ENCODE results near the gene ACSS2.

The ACSS2 gene, protein sequence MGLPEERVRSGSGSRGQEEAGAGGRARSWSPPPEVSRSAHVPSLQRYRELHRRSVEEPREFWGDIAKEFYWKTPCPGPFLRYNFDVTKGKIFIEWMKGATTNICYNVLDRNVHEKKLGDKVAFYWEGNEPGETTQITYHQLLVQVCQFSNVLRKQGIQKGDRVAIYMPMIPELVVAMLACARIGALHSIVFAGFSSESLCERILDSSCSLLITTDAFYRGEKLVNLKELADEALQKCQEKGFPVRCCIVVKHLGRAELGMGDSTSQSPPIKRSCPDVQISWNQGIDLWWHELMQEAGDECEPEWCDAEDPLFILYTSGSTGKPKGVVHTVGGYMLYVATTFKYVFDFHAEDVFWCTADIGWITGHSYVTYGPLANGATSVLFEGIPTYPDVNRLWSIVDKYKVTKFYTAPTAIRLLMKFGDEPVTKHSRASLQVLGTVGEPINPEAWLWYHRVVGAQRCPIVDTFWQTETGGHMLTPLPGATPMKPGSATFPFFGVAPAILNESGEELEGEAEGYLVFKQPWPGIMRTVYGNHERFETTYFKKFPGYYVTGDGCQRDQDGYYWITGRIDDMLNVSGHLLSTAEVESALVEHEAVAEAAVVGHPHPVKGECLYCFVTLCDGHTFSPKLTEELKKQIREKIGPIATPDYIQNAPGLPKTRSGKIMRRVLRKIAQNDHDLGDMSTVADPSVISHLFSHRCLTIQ
- total RNA-seq = 11.6 to 12.6 (median 12.0) reads per million in 3 donors

DNA sequence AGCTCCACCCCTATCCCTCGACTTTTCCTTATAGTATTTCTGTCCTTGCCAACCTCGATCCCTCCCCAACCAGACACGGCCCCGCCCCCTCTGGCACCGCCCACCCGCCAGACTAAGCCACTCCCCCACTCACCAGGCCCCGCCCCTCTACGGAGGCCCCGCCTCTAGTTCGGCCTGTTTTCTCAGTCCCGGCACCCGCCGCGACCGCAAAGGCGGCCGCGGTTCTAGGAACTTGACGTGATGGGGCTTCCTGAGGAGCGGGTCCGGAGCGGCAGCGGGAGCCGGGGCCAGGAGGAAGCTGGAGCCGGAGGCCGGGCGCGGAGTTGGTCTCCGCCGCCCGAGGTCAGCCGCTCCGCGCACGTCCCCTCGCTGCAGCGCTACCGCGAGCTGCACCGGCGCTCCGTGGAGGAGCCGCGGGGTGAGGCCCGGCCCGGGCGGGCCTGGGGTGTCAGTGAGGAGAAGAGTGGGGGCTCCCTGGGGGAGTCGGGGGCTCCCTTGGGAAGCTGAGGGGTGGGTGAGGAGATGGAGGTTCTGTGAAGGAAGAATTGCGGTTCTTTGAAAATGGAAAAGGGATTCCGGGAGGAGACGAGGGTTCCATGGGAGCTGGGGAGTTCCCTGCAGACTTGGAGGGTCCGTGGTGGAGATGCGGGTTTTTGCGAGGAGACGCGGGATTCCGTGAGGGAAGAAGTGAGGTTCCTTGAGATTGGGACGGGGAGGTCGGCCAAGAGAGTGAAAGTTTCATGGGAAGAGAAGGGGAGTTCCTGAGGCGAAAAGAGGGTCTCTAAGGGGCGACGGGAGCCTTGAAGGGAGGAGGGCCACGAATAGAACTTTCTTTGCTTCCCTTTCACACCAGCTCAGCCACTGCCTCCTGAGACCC, at the start of gene ACSS2:
ACSS2 (plus strand) TSS at position 207 of the 877 bp plus-strand sequence; CDS start at position 241, 34 bp downstream.
- Histone ChIP-seq H3K9me3 (ENCODE audit: control insufficient read depth, low read length) (no peaks in the 10 kb centered on the region), H3K36me3 (ENCODE audit: control insufficient read depth, insufficient read depth, low read length) (no peaks in the 10 kb centered on the region), H3K27ac (ENCODE audit: insufficient read depth, low read length, poor library complexity, severe bottlenecking) (peak within 1 kb of the TSS; percentile 45), H3K4me3 (ENCODE audit: insufficient read depth, low read depth, low read length, poor library complexity, severe bottlenecking) (peak within 1 kb of the TSS; percentile 66), H3K27me3 (replicated peaks; ENCODE audit: control insufficient read depth, insufficient read depth, low read length, poor library complexity, severe bottlenecking) (no peaks in the 10 kb centered on the region), H3K4me1 (ENCODE audit: control insufficient read depth, insufficient read depth, low read length, poor library complexity, severe bottlenecking) (peaks cover 21% of the 10 kb centered on the region)
- peak; percentile 87 to 93 (median 93) for DNase-seq

DNA sequence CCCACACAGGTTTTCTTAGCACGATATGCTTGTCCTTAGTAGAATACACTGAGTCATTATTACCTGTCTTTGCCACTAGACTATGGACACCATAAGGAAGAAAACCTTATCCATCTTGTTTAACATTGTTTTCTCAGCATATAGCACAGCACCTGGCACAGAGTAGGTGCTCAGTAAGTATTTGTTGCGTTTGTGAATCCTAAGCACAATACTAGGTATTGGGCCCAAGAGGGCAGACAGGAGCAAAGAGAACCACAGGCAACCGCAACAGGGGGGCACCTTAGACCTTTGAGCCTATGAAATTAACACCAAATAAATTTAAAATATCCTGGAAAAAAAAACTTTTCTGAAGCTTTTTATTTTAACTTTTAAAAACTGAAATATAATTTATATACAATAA, 47.2 kb upstream of the ACSS2 start:
- Histone ChIP-seq H3K27me3 (replicated peaks; ENCODE audit: control insufficient read depth, insufficient read depth, low read length, poor library complexity, severe bottlenecking) (no peaks in the 10 kb centered on the region), H3K4me1 (ENCODE audit: control insufficient read depth, insufficient read depth, low read length, poor library complexity, severe bottlenecking) (peaks cover 7% of the 10 kb centered on the region), H3K36me3 (ENCODE audit: control insufficient read depth, insufficient read depth, low read length) (no peaks in the 10 kb centered on the region), H3K9me3 (ENCODE audit: control insufficient read depth, low read length) (no peaks in the 10 kb centered on the region), H3K4me3 (ENCODE audit: insufficient read depth, low read depth, low read length, poor library complexity, severe bottlenecking) (no peak overlapping the region), H3K27ac (ENCODE audit: insufficient read depth, low read length, poor library complexity, severe bottlenecking) (no peak overlapping the region)
- DNase-seq = no peak

DNA sequence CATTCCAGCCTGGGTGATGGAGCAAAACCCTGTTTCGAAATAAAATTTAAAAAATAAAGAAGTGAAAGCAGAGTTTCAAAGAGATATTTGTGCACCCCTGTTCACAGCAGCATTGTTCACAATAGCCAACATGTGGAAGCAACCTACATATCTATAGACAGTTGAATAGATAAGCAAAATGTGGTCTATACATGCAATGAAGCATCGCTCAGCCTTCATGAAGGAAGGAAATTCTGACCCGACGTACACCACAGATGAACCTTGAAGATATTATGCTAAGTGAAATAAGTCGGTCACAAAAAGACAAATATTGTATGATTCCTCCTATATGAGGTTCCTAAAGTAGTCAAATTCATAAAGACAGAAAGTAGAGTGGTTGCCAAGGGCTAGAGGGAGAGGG, 44.5 kb upstream of the ACSS2 start:
- Histone ChIP-seq H3K36me3 (ENCODE audit: control insufficient read depth, insufficient read depth, low read length) (no peaks in the 10 kb centered on the region), H3K27ac (ENCODE audit: insufficient read depth, low read length, poor library complexity, severe bottlenecking) (no peak overlapping the region), H3K27me3 (replicated peaks; ENCODE audit: control insufficient read depth, insufficient read depth, low read length, poor library complexity, severe bottlenecking) (no peaks in the 10 kb centered on the region), H3K9me3 (ENCODE audit: control insufficient read depth, low read length) (no peaks in the 10 kb centered on the region), H3K4me3 (ENCODE audit: insufficient read depth, low read depth, low read length, poor library complexity, severe bottlenecking) (no peak overlapping the region), H3K4me1 (ENCODE audit: control insufficient read depth, insufficient read depth, low read length, poor library complexity, severe bottlenecking) (no peaks in the 10 kb centered on the region)
- DNase-seq = no peak

DNA sequence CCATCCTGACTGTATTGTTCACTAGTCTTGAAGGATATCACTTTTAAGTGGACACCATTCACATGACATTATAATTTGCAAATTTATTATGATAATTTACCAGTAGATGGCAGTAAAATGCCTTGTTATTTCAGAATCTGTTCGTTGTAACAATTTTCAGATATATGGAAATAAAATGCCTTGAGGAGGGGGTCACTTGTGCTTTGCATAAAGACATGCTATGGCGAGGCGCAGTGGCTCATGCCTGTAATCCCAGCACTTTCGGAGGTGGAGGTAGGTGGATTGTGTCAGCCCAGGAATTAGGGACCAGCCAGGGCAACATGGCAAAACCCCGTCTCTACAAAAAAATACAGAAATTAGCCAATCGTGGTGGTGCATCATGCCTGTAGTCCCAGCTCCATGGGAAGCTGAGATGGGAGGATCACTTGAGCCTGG, 41.9 kb upstream of the ACSS2 start:
- no peaks in the 10 kb centered on the region for H3K9me3 ChIP-seq (ENCODE audit: control insufficient read depth, low read length)
- no peaks in the 10 kb centered on the region for H3K4me1 ChIP-seq (ENCODE audit: control insufficient read depth, insufficient read depth, low read length, poor library complexity, severe bottlenecking)
- no peaks in the 10 kb centered on the region for H3K36me3 ChIP-seq (ENCODE audit: control insufficient read depth, insufficient read depth, low read length)
- no peak overlapping the region for H3K4me3 ChIP-seq (ENCODE audit: insufficient read depth, low read depth, low read length, poor library complexity, severe bottlenecking)
- no peak overlapping the region for H3K27ac ChIP-seq (ENCODE audit: insufficient read depth, low read length, poor library complexity, severe bottlenecking)
- DNase-seq = no peak
- no peaks in the 10 kb centered on the region for H3K27me3 ChIP-seq (replicated peaks; ENCODE audit: control insufficient read depth, insufficient read depth, low read length, poor library complexity, severe bottlenecking)

DNA sequence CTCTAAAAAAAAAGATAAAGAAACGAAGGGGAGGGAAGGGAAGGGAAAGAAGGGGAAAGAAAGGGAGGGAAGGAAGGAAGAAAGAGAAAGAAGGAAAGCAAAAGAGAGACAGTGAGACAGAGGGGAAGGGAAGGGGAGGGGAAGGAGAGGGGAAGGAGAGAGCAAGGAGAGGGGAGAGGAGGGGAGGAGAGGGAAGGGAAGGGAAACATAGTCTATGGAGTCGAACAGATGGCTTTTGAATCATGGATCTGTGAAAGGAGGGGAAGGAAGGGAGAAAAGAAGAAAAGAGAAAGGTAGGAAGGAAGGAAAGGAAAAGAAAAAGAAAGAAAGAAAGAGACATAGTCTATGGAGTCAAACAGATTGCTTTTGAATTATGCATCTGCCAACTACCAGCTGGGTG, 34.3 kb upstream of the ACSS2 start:
- Histone ChIP-seq H3K36me3 (ENCODE audit: control insufficient read depth, insufficient read depth, low read length) (no peaks in the 10 kb centered on the region), H3K9me3 (ENCODE audit: control insufficient read depth, low read length) (no peaks in the 10 kb centered on the region), H3K4me3 (ENCODE audit: insufficient read depth, low read depth, low read length, poor library complexity, severe bottlenecking) (no peak overlapping the region), H3K27ac (ENCODE audit: insufficient read depth, low read length, poor library complexity, severe bottlenecking) (no peak overlapping the region), H3K4me1 (ENCODE audit: control insufficient read depth, insufficient read depth, low read length, poor library complexity, severe bottlenecking) (no peaks in the 10 kb centered on the region), H3K27me3 (replicated peaks; ENCODE audit: control insufficient read depth, insufficient read depth, low read length, poor library complexity, severe bottlenecking) (no peaks in the 10 kb centered on the region)
- DNase-seq = no peak

DNA sequence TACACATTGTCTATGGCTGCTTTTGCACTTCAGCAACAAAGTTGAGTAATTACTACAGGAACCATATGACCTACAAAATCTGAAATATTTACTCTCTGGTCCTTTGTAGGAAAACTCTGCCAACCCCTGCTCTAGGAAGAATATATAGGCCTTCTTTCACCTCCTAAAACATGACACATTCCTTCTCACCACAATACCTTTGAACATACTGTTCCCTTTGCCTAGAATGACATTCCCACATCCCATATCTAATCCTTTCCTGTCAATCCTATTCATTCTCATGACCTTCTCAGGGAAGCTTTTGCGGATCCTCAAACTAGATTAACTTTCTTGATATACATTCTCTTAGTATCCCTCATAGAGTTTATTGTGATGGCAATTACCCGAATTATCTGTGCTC, 33.0 kb upstream of the ACSS2 start:
- H3K9me3 ChIP-seq (ENCODE audit: control insufficient read depth, low read length) = no peaks in the 10 kb centered on the region

DNA sequence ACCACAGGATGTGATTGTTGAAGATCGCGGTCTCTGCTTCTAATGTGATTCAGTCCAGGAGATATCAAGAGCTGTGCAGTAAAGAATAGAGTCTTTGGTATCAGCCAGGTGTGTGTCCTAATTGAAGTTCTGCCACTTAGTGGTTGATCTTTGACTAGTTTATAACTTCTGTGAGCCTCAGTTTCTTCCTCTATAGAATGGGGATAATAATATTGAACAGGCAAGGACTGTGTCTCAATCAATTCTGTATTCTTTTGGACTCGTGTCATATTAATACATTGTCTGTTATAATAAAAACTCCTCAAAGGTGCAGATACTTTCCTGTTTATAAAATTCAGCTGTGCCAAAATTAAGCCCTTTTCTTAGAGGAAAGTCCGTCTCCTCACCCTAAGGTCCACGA, 27.8 kb upstream of the ACSS2 start:
- no peak overlapping the region for H3K27ac ChIP-seq (ENCODE audit: insufficient read depth, low read length, poor library complexity, severe bottlenecking)
- no peaks in the 10 kb centered on the region for H3K27me3 ChIP-seq (replicated peaks; ENCODE audit: control insufficient read depth, insufficient read depth, low read length, poor library complexity, severe bottlenecking)
- no peaks in the 10 kb centered on the region for H3K4me1 ChIP-seq (ENCODE audit: control insufficient read depth, insufficient read depth, low read length, poor library complexity, severe bottlenecking)
- no peak overlapping the region for H3K4me3 ChIP-seq (ENCODE audit: insufficient read depth, low read depth, low read length, poor library complexity, severe bottlenecking)
- H3K36me3 ChIP-seq (ENCODE audit: control insufficient read depth, insufficient read depth, low read length) = peaks cover 19% of the 10 kb centered on the region
- H3K9me3 ChIP-seq (ENCODE audit: control insufficient read depth, low read length) = no peaks in the 10 kb centered on the region
- DNase-seq = no peak

More for the DNA sequence above, 33.0 kb upstream of the ACSS2 start:
- DNase-seq = no peak
- Histone ChIP-seq H3K27me3 (replicated peaks; ENCODE audit: control insufficient read depth, insufficient read depth, low read length, poor library complexity, severe bottlenecking) (no peaks in the 10 kb centered on the region), H3K36me3 (ENCODE audit: control insufficient read depth, insufficient read depth, low read length) (no peaks in the 10 kb centered on the region), H3K4me3 (ENCODE audit: insufficient read depth, low read depth, low read length, poor library complexity, severe bottlenecking) (no peak overlapping the region), H3K27ac (ENCODE audit: insufficient read depth, low read length, poor library complexity, severe bottlenecking) (no peak overlapping the region), H3K4me1 (ENCODE audit: control insufficient read depth, insufficient read depth, low read length, poor library complexity, severe bottlenecking) (no peaks in the 10 kb centered on the region)

DNA sequence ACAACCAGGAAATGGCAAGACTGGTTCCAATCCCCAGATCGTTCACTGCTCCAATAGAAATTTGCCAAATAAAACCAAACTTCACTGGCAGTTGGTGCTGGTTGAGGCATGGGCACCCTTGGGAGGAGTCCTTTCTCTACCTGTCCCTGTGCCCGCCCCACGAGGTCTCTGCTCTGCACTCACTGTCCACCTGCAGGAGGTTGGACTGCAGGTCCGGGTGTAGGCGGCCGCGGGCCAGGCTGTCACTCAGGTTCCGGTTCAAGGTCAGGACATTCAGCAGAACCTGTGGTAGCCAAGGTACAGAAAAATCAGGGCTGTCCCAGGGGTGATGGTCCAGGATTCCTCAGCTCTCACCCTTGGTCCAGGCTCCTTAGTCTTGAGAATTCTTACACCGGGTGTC, 26.6 kb upstream of the ACSS2 start:
- H3K4me1 ChIP-seq (ENCODE audit: control insufficient read depth, insufficient read depth, low read length, poor library complexity, severe bottlenecking) = no peaks in the 10 kb centered on the region
- no peak for DNase-seq
- H3K4me3 ChIP-seq (ENCODE audit: insufficient read depth, low read depth, low read length, poor library complexity, severe bottlenecking) = no peak overlapping the region
- H3K36me3 ChIP-seq (ENCODE audit: control insufficient read depth, insufficient read depth, low read length) = peaks cover 24% of the 10 kb centered on the region
- H3K9me3 ChIP-seq (ENCODE audit: control insufficient read depth, low read length) = no peaks in the 10 kb centered on the region
- no peaks in the 10 kb centered on the region for H3K27me3 ChIP-seq (replicated peaks; ENCODE audit: control insufficient read depth, insufficient read depth, low read length, poor library complexity, severe bottlenecking)
- H3K27ac ChIP-seq (ENCODE audit: insufficient read depth, low read length, poor library complexity, severe bottlenecking) = no peak overlapping the region

DNA sequence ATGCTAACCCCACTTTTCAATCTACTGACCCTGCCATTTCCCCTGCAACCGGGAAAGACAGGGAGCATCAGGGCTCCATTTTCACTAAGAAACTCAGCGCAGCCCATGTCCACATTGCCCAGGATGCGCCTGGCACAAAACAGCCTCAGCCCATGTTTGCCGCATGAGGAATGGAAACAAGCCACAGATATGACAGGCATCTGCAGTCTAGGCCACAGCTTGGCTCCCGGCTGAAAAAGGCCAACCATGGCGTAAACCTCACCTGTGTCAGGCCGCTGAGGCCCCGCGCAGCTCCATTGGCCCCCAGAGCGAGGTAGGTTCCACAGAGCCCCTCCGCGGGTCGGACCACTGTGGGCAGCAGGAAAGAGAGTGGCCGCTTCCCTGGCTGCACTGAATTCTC, 25.4 kb upstream of the ACSS2 start:
- DNase-seq = no peak
- Histone ChIP-seq H3K36me3 (ENCODE audit: control insufficient read depth, insufficient read depth, low read length) (peaks cover 24% of the 10 kb centered on the region), H3K27ac (ENCODE audit: insufficient read depth, low read length, poor library complexity, severe bottlenecking) (no peak overlapping the region), H3K9me3 (ENCODE audit: control insufficient read depth, low read length) (no peaks in the 10 kb centered on the region), H3K4me3 (ENCODE audit: insufficient read depth, low read depth, low read length, poor library complexity, severe bottlenecking) (no peak overlapping the region), H3K27me3 (replicated peaks; ENCODE audit: control insufficient read depth, insufficient read depth, low read length, poor library complexity, severe bottlenecking) (no peaks in the 10 kb centered on the region), H3K4me1 (ENCODE audit: control insufficient read depth, insufficient read depth, low read length, poor library complexity, severe bottlenecking) (no peaks in the 10 kb centered on the region)

Measured in effector memory CD4-positive, alpha-beta T cell (primary cell).